ENCODE measurements around the gene GRIN3A. TPM values are rescaled to one million over a fixed set of nuclear protein-coding genes. Genes with fewer than 3 reads are reported as not detected.

Gene GRIN3A
- total RNA-seq, 4 donors from 2014 or later, result 0.39 TPM; not detected in 3

- Histone ChIP-seq H3K4me3 (no peak overlapping the region), H3K4me1 (no peaks in the 10 kb centered on the region), H3K27ac (no peak overlapping the region), H3K27me3 (no peaks in the 10 kb centered on the region), H3K9me3 (no peaks in the 10 kb centered on the region), H3K36me3 (no peaks in the 10 kb centered on the region)
- DNase-seq (ENCODE audit: low spot score in 2 of 2), result no peak
- TF ChIP-seq CTCF (IDR thresholded peaks at IDR 0.05), result no peak
- no peak for TF ChIP-seq POLR2A (IDR thresholded peaks at IDR 0.05)
- no peak for TF ChIP-seq EP300 (IDR thresholded peaks at IDR 0.05)
- WGBS, 2 donors, result 82 to 88% methylated on average over 5 of the region's 5 CpGs
Observed at GRCh38 chr9:101753716-101754115, 15.3 kb upstream of the GRIN3A start.

DNA sequence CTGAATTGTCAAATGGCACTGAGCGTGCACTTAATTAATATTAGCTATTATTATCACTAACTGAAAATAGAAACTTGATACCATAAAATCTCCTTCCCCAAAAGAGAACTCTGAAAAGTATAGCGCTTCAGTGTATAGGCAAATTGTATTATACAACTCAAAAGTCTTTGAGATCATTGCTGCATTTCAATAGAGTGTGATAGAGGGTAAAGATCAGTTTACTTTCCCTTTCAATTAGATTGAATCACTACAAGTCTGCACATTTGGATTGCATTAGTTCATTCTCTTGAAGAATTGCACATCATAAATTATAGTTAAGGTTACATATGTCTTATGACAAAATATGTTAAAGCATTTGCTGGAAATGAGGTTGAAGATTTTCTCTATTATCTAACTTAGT is 13.4 kb upstream of the GRIN3A start:
- DNase-seq (ENCODE audit: low spot score in 2 of 2), result no peak
- H3K27me3 ChIP-seq, result no peaks in the 10 kb centered on the region
- H3K9me3 ChIP-seq, result no peaks in the 10 kb centered on the region
- H3K4me1 ChIP-seq, result no peaks in the 10 kb centered on the region
- TF ChIP-seq EP300 (IDR thresholded peaks at IDR 0.05) (no peak), CTCF (IDR thresholded peaks at IDR 0.05) (no peak), POLR2A (IDR thresholded peaks at IDR 0.05) (no peak)
- WGBS, 2 donors, result 91 to 93% methylated on average over 2 of the region's 2 CpGs
- H3K27ac ChIP-seq, result no peak overlapping the region
- no peaks in the 10 kb centered on the region for H3K36me3 ChIP-seq
- no peak overlapping the region for H3K4me3 ChIP-seq

DNA sequence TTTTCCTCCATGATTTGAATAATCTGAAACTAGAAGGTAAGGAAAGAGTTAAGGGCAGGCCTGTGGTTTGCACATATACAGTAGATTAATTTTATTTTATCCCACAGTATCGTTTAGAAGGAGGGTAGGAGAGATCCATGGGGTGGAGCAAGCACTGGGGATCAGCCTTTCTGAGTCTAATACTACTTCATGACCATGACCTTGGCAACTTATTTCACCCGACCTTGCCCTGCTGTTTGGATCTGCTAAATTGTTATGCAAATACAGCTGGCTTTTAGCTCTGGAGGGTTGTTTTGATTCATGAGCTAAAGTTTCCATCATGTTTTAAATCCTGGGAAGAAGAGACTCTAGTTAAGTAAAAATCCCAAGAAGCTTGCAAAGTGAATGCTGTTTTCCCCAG is 864 bp upstream of the GRIN3A start:
- Histone ChIP-seq H3K4me1 (peaks cover 0 to 21% (median 12%) of the 10 kb centered on the region in 4 donors), H3K27ac (no peak overlapping the region), H3K4me3 (no peak overlapping the region), H3K36me3 (no peaks in the 10 kb centered on the region), H3K27me3 (peaks cover 0 to 59% of the 10 kb centered on the region in 2 donors), H3K9me3 (no peaks in the 10 kb centered on the region)
- 6 to 11% methylated on average over 2 of the region's 2 CpGs for WGBS, 2 donors
- DNase-seq (ENCODE audit: low spot score in 2 of 2), result no peak
- TF ChIP-seq POLR2A (IDR thresholded peaks at IDR 0.05) (no peak), CTCF (IDR thresholded peaks at IDR 0.05) (no peak), EP300 (IDR thresholded peaks at IDR 0.05) (no peak)

DNA sequence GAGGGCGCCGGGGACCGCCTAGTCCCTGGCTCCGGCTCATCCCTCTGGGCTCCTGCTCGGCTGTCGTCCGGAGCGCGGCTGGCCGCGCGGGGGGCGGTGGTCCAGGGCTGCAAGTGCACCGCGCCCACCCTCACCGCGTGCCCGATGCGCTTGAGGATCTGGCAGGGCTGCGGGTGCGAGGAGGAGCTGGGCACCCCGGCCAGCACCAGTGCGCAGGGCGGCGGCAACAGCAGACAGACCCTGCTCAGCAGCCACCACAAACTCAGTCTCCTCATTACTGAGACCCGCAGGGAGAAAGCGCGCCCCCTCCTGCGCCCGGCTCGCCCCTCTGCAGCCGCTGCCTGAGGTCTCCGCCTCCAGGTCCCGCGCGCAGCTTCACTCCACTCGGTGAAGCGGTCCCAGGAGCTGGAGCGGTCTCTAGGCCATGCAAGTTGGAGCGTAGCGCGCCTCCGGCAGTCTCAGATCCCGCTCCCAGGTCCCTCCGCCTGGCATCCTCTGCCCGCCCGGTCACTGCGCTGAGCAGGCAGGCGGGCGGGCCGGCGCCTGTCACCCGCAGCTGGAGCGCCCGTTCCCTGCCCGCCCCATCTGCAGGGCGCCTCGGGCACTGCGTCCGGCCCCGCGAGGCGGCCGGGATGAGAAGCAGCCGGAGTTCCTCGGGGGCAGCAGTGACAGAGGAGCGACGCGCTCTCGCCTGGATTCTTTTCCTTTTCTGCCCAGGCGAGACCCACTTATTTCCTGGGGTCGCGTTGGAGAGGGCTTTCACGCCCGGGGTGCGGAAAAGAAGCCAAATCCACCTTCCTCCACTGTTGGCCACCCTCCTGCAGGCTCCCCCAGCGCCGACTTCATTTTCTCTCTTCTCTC is 512 bp downstream of the GRIN3A start:
- H3K9me3 ChIP-seq, result no peaks in the 10 kb centered on the region
- H3K4me3 ChIP-seq, result peak overlapping the region; percentile 13 to 50 (median 32)
- DNase-seq (ENCODE audit: low spot score in 2 of 2), result no peak
- WGBS, 2 donors, result 1% methylated on average over 26 to 78 of the region's 78 CpGs
- H3K27me3 ChIP-seq, result peaks cover 0 to 65% of the 10 kb centered on the region in 2 donors
- no peaks in the 10 kb centered on the region for H3K36me3 ChIP-seq
- TF ChIP-seq EP300 (IDR thresholded peaks at IDR 0.05) (no peak), POLR2A (IDR thresholded peaks at IDR 0.05) (no peak), CTCF (IDR thresholded peaks at IDR 0.05) (no peak)
- no peak overlapping the region for H3K27ac ChIP-seq
- peaks cover 0 to 21% (median 12%) of the 10 kb centered on the region in 4 donors for H3K4me1 ChIP-seq

- no peak for TF ChIP-seq POLR2A (IDR thresholded peaks at IDR 0.05)
- no peak for TF ChIP-seq EP300 (IDR thresholded peaks at IDR 0.05)
- no peak for TF ChIP-seq CTCF (IDR thresholded peaks at IDR 0.05)
- Histone ChIP-seq H3K27ac (no peak overlapping the region), H3K4me3 (peak overlapping the region in 1 of 4 donors; percentile 50), H3K4me1 (peaks cover 0 to 21% (median 12%) of the 10 kb centered on the region in 4 donors), H3K36me3 (no peaks in the 10 kb centered on the region), H3K27me3 (peaks cover 0 to 65% of the 10 kb centered on the region in 2 donors), H3K9me3 (no peaks in the 10 kb centered on the region)
- DNase-seq (ENCODE audit: low spot score in 2 of 2), result no peak
- WGBS, 2 donors, result 10 to 11% methylated on average over 24 to 26 of the region's 32 CpGs
Observed at GRCh38 chr9:101737165-101737704, 1.2 kb downstream of the GRIN3A start.
